Mammary microvascular endothelial cell (primary cell): ENCODE data around the gene SCG3. TPM values are rescaled to one million over a fixed set of nuclear protein-coding genes. Genes with fewer than 3 reads are reported as not detected.

Experiments
- total RNA-seq: library from RNA; depleted of rRNA; stranded (reverse); fragments of >200 nt; gene quantifications from 2 replicates; pipeline ENCODE4 v1.2.3, GENCODE V29; 2015

Gene SCG3
- total RNA-seq = not detected in 2 replicates

DNA sequence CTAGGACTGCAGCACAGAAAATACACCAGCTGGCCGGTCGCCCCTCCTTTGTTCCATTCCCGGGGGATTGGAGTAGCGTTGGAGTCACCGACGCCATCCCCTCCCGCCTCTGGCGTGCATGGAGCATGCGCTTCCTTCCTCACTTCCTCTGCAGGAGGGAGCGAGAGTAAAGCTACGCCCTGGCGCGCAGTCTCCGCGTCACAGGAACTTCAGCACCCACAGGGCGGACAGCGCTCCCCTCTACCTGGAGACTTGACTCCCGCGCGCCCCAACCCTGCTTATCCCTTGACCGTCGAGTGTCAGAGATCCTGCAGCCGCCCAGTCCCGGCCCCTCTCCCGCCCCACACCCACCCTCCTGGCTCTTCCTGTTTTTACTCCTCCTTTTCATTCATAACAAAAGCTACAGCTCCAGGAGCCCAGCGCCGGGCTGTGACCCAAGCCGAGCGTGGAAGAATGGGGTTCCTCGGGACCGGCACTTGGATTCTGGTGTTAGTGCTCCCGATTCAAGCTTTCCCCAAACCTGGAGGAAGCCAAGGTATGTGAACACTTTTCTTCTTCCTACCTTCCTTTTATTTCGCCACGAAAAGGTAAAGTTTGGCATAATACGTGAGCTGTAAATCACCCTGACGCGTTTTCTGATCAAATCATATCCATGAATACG, at the start of gene SCG3:
SCG3 (plus strand) TSS at position 201 of the 661 bp plus-strand sequence; CDS start at position 454, 253 bp downstream.

DNA sequence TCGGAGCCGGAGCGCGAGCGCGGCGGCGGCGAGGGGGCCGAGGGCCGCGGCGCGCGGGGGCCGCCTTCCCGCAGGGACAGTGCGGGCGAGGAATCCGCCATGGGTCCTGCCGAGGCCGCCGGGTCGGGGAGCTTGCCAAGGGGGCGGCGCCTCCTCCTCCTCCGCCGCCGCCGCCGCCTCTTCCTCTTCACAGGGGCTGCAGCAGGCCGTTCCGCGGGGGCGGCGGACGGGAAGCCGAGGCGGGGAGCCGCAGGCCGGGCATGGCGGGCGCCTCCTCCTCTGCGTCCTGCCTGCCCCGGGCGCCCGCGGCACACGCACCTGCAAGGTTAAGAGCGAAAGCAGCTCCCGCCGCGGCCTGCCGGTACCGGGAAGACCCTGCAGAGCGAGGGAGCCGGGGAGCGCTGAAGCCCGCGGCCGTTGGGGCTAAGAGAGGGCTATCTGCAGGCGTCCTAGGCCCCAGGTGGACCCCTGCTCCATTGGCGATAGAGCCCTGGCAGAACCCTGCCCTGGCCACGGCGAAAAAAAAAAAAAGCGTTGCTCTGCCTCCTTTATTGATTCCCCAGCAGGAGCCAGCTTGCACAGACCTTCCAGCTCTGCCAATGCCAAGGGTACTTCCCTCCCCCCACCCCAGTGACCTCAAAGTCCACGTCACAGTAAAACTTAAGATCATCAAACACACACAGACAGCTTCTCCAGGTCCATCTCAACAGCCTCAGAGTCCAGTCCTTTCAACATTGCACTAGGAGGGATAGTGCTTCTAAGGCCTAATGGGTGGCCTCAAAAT, 56.4 kb downstream of the SCG3 start, which contains the start of gene LYSMD2:
LYSMD2 (minus strand) TSS at position 134 of the 784 bp plus-strand sequence; CDS start at position 101, 33 bp downstream.

DNA sequence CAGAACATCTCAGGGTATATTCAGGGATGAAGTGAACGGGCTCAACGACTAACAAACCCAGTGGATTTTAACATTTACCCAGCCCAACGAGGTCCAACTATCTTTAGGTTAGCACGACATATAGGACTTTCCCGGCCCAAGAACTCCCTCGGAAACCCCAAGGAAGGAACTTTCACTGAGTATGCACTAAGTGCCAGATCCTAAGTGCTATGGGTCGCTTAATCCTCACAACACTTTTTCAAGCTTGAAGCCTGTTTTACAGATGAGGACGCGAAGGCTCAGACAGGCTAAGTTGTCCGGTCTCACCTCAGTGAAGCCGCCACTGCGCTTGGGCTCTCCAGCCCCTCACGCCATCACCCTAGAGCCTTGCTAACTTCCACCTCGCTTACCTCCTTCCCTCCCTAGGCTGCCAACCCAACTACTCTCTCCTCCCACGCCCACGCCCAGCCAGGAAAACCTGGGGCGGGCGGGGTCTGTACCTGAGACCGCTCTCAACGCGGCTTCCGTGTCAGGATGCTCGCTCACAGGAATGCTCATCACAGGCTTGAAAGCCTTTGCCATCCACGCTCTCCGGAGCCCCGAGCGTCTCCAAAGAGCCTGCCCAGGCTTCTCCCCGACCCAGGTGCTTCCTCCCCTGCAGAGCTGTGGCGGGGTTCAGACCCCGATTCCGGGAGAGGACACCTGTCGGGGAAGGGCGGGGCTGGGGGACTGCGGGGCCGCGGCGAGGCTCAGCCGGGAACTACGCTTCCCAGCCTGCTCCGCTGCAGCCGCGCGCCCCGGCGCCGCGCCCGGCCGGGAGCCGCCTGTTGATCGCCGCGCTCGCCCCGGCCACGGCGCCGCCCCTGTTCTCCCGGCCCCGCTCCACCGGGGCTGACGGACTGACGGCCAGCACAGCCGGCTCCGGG, 69.7 kb downstream of the SCG3 start, which contains the start of gene TMOD2:
TMOD2 (plus strand) TSS at position 806 of the 905 bp plus-strand sequence. CDS start 14,845 bp downstream, outside the sequence.

Other genes starting within 250 kb of the SCG3 start
- gene DMXL2, start 58.7 kb upstream of the SCG3 start, total RNA-seq = 8.3 and 53.6 TPM in 2 replicates
- 21.6 and 25.6 TPM in 2 replicates for gene LYSMD2, start 56.2 kb downstream of the SCG3 start, total RNA-seq
- 8.0 and 8.3 TPM in 2 replicates for gene TMOD2, start 70.1 kb downstream of the SCG3 start, total RNA-seq
- gene TMOD3, start 148.2 kb downstream of the SCG3 start, total RNA-seq = 40.4 and 44.1 TPM in 2 replicates